ENCODE results near the gene ALG8.
"Not testable (repeated sequence)": the region's sequence is repeated elsewhere in the genome, so short reads cannot be mapped to it uniquely, and the experiment has no call there.

ALG8 gene

DNA sequence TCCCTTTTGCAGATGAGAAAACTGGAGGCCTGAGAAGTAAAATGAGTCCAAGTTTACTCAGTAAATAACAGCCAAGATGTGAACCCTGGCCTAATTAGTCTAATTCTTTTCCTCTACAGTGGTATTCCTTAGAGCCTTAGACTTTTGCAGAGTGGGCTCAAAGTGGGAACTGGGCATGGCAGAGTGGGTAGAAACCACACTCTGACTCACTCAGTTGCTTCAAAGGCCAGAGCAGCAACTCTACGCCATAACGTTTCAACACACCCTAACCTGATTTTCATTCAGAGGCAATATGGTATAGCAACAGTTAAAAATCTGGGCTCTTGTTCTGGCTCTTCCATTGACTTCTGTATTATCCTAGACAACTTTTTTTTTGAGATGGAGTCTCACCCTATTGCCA, 73.0 kb downstream of the ALG8 start:
- TF ChIP-seq, protein P1, sequence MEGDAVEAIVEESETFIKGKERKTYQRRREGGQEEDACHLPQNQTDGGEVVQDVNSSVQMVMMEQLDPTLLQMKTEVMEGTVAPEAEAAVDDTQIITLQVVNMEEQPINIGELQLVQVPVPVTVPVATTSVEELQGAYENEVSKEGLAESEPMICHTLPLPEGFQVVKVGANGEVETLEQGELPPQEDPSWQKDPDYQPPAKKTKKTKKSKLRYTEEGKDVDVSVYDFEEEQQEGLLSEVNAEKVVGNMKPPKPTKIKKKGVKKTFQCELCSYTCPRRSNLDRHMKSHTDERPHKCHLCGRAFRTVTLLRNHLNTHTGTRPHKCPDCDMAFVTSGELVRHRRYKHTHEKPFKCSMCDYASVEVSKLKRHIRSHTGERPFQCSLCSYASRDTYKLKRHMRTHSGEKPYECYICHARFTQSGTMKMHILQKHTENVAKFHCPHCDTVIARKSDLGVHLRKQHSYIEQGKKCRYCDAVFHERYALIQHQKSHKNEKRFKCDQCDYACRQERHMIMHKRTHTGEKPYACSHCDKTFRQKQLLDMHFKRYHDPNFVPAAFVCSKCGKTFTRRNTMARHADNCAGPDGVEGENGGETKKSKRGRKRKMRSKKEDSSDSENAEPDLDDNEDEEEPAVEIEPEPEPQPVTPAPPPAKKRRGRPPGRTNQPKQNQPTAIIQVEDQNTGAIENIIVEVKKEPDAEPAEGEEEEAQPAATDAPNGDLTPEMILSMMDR (IDR thresholded peaks at IDR 0.05; ENCODE audit: low read depth, low read length) = no peak
- no peak for DNase-seq (ENCODE audit: extremely low read depth, low read depth)

DNA sequence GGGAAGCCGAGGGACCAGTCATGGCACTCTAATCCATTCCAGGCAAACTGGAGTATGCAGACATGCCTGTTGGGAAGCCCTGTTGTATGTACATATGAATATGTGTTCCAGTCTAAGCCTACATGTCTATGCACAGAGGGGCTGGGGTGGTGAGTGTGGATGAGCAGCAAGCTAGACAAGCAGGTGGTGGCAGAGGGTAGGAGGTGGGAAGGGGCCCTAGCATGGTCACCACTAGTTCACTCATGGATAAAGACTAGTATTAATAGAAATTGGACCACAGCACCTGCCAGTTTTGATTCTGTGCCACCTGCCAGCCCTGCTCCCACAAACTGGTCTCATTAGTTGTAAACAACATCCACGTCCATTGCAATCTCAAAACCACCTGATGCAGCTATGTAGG, 74.2 kb downstream of the ALG8 start:
- DNase-seq (ENCODE audit: extremely low read depth, low read depth) = no peak
- TF ChIP-seq, protein P1 (IDR thresholded peaks at IDR 0.05; ENCODE audit: low read depth, low read length) = no peak

DNA sequence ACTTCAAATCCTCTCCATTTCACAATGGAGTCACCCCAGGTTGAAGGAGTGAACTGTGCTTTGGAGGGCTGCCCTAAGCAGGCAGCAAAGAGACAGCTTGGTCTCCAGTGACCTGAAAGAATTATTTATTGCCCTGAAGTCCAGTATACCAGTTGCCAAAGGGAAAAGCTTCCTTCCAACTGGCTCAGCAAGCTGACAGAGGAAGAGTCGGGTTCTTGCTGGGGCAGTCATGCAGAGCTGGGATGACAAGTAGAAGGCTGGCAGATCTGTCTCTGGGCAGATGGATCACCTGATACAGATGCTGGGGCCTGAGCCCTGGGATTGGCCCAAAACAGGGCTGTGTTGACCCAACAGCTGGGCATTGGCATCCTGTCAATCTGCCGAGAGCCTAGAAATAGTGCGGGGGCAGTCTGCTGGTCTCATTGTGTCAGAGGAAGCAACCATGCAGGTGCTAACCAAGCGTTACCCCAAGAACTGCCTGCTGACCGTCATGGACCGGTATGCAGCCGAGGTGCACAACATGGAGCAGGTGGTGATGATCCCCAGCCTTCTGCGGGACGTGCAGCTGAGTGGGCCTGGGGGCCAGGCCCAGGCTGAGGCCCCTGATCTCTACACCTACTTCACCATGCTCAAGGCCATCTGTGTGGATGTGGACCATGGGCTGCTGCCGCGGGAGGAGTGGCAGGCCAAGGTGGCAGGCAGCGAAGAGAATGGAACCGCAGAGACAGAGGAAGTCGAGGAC, 75.8 kb downstream of the ALG8 start, which contains the start of gene THRSP:
TSS of gene THRSP (plus strand) at position 422 of the 742 bp plus-strand sequence. CDS start at position 443, 21 bp downstream.
- DNase-seq (ENCODE audit: extremely low read depth, low read depth) = no peak

DNA sequence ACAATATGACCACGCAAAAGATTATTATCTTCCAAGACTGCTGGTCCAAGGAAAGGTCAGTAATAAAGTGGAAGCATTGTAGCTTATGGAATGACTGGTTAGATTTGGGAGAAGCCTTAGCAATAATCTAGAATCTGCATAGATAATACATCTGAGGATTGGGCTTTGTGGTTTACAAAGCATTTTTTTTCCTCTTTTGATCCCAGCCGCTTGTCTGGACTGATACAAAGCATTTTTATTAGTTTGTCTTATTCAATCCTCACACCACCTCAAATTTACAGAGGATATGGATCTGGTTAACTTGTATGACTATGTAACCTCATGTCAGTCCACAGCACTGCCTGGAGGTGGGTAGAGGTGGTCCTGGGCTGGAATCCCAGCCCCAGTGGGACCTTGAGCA, 76.8 kb downstream of the ALG8 start:
- DNase-seq (ENCODE audit: extremely low read depth, low read depth) = no peak

More for the DNA sequence above, 75.8 kb downstream of the ALG8 start, which contains the start of gene THRSP:
- TF ChIP-seq, protein P1 (IDR thresholded peaks at IDR 0.05; ENCODE audit: low read depth, low read length) = no peak

DNA sequence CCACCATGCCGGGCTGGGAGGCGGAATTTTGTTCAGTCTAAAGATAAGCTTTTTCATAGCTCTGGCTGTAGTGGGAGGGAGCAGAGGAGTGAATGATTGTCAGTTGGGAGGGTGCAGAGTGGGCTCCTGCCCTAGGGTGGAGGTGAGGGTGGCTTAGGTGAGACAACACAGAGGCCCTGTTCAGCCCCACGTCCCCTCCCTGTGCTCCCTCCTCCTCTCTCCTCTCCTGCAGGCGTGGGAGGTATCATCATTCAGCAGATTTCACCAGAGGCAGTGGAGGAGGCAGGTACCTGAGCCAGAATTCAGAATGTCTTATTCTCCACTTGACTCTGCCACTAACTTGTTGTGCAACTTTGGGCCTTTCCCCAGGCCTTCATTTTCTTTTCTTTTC, 77.5 kb downstream of the ALG8 start:
- TF ChIP-seq, protein P1 (IDR thresholded peaks at IDR 0.05; ENCODE audit: low read depth, low read length) = no peak
- DNase-seq (ENCODE audit: extremely low read depth, low read depth) = no peak

More for the DNA sequence above, 76.8 kb downstream of the ALG8 start:
- TF ChIP-seq, protein P1 (IDR thresholded peaks at IDR 0.05; ENCODE audit: low read depth, low read length) = no peak

DNA sequence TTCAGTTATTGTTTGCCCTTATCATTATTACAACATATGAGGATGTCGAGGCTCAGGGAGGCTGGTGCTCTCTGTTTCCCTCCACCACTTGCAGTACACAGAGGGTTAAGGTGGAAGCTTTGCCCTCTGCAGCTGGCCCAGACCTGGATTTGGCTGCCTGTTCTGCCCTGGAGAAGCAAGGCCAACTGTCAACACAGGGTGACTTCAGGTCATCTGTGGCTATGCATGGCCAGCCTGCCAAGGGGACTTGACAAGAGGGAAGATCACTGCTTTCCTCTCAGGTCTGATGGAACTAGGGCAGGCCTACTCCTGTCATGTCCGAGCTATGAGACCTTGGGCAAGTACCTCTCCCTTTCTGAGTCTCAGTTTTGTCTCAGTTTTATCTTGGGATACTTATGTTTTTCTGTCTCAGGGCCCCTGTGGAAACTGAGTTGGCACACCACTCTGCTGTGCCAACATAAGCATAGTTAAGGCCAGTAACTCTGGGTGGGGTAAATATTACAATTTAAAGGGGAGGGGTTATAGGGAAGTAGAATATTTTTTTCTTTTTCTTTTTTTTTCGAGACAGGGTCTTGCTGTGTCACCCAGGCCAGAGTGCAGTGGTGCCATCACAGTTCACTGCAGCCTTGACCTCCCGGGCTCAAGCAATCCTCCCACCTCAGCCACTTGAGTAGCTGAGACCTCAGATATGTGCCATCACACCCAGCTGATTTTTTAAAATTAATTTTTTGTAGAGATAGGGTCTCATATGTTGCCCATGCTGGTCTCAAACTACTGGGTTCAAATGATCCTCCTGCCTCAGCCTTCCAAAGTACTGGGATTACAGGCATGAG, 78.1 kb downstream of the ALG8 start:
- DNase-seq (ENCODE audit: extremely low read depth, low read depth) = no peak
- TF ChIP-seq, protein P1 (IDR thresholded peaks at IDR 0.05; ENCODE audit: low read depth, low read length) = no peak

DNA sequence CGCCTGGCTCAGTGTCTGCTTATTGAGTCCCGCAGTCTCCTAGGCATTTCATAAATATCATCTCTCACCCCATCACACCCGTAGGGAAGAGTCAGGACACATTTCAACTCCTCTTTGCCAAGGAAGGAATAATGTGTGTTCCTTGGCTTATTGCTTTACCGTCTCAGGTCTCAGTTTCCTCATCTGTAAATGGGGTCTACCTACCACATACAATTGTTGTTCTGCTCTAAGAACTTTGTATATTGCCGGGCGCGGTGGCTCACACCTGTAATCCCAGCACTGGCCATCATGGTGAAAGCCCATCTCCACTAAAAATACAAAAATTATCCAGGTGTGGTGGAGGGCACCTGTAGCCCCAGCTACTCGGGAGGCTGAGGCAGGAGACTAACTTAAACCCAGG, 78.9 kb downstream of the ALG8 start:
- DNase-seq (ENCODE audit: extremely low read depth, low read depth) = no peak
- TF ChIP-seq, protein P1 (IDR thresholded peaks at IDR 0.05; ENCODE audit: low read depth, low read length) = no peak

DNA sequence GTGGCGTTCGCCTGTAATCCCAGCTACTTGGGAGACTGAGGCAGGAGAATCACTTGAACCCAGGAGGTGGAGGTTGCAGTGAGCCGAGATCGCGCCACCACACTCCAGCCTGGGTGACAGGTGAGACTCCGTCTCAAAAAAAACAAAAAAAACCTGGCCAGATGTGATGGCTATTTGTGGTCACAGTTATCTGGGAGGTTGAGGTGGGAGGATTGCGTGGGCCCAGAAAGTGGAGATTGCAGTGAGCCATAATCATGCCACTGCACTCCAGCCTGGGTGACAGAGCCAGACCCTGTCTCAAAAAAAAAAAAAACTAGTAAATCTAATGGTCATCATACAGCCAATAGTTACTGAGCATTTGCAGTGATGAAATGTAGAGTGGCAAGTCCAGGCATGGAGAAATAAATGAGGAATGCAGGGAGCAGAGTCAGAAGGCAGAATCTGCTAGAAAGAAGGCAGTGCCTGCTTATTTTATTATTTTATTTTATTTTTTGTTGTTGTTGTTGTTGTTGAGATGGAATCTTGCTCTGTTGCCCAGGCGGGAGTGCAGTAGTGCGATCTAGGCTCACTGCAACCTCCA, 79.6 kb downstream of the ALG8 start:
- not testable (repeated sequence) for DNase-seq (ENCODE audit: extremely low read depth, low read depth)
